Tibial artery (tissue), 4 donors: ENCODE measurements around the gene EEPD1.

Experiments used
- DNase-seq, 2 donors: peaks; one replicate each; pipeline ENCODE4 v3.0.0-alpha.2; 2019
- H3K27ac ChIP-seq, 2 donors: fragments of 200-600 bp; sonication (generic) in 1 of 2; 1 replicate in 1 of 2; 2 replicates in 1 of 2; pipeline ENCODE4 v1.5.1; 2018 to 2019; ENCODE audit warnings: mild to moderate bottlenecking in 1 of 2
- H3K27me3 ChIP-seq, 2 donors: fragments of 200-600 bp; sonication (generic) in 1 of 2; one replicate each; pipeline versions ENCODE4 v1.5.1 to v1.6.0; 2016 to 2019
- H3K36me3 ChIP-seq, 3 donors: fragments of 200-600 bp; sonication (generic) in 2 of 3; one replicate each; pipeline ENCODE4 v1.5.1; 2016 to 2019; ENCODE audit warnings: mild to moderate bottlenecking in 2 of 3
- H3K4me1 ChIP-seq, 4 donors: fragments of 200-600 bp; sonication (generic) in 2 of 4; 1 replicate in 3 of 4; 2 replicates in 1 of 4; pipeline ENCODE4 v1.5.1; 2016 to 2019
- H3K4me3 ChIP-seq, 2 donors: fragments of 200-600 bp; sonication (generic) in 1 of 2; 1 replicate in 1 of 2; 2 replicates in 1 of 2; pipeline ENCODE4 v1.5.1; 2018 to 2019; ENCODE audit warnings: mild to moderate bottlenecking in 2 of 2
- H3K9me3 ChIP-seq, 3 donors: fragments of 200-600 bp; sonication (generic) in 1 of 3; one replicate each; pipeline ENCODE4 v1.5.1; 2016 to 2019
- CTCF ChIP-seq, 2 experiments: fragments of 200-600 bp in 1 of 2; fragments of 450-650 bp in 1 of 2; IDR thresholded peaks; one replicate each; pipeline ENCODE4 v1.5.1; 2017 to 2019; ENCODE audit warnings: antibody characterized with exemption in 2 of 2, mild to moderate bottlenecking in 1 of 2, moderate library complexity in 1 of 2
- intact Hi-C: fragments of 100-400 bp; cut with DNase I; formaldehyde crosslinking; loops from one replicate; pipeline ENCODE4 v1.15.0; 2023; ENCODE audit warnings: low total_unique reads

The EEPD1 gene

GRCh38 chr7:36343548-36343947, 190.5 kb downstream of the EEPD1 start:
- TF ChIP-seq CTCF (IDR thresholded peaks at IDR 0.05), result no peak

GRCh38 chr7:36344622-36345021, 191.6 kb downstream of the EEPD1 start:
- Histone ChIP-seq H3K27me3 (no peaks in the 10 kb centered on the region), H3K4me3 (no peak overlapping the region)
- intact Hi-C loops, result no loop called here

More at GRCh38 chr7:36343548-36343947, 190.5 kb downstream of the EEPD1 start:
- DNase-seq, result no peak
- H3K27me3 ChIP-seq, result no peaks in the 10 kb centered on the region
- H3K9me3 ChIP-seq, result no peaks in the 10 kb centered on the region
- intact Hi-C loops, result no loop called here
- no peak overlapping the region for H3K27ac ChIP-seq
- H3K36me3 ChIP-seq, result no peaks in the 10 kb centered on the region
- H3K4me1 ChIP-seq, result peaks cover 0 to 8% (median 0%) of the 10 kb centered on the region in 4 donors
- no peak overlapping the region for H3K4me3 ChIP-seq

DNA sequence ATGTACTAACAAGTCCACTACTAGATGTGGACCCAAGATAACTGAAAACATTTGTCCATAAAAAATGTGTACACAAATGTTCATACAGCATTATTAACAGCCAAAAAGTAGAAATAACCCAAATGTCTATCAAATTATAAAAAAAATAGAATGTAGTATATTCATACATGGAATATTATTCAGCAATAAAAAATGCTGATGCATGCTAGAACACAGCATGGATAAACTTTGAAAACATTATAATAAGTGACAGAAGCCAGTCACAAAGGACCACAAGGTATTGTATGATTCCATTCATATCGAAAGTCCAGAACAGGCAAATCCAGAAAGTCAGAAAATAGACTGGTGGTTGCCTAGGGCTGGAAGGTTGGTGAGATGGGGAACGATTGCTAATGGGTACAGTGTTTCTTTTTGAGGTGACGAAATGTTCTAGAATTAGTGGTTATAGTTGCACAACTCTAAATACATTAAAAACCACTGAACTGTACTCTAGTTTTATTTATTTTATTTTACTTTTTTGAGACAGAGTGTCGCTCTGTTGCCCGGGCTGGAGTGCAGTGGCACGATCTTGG, 193.3 kb downstream of the EEPD1 start:
- intact Hi-C loops, result no loop called here
- H3K4me1 ChIP-seq, result peaks cover 0 to 16% (median 2%) of the 10 kb centered on the region in 4 donors
- DNase-seq, result no peak
- no peak overlapping the region for H3K4me3 ChIP-seq
- H3K27me3 ChIP-seq, result no peaks in the 10 kb centered on the region
- H3K27ac ChIP-seq, result no peak overlapping the region
- no peak for TF ChIP-seq CTCF (IDR thresholded peaks at IDR 0.05)
- no peaks in the 10 kb centered on the region for H3K36me3 ChIP-seq
- H3K9me3 ChIP-seq, result no peaks in the 10 kb centered on the region

More at GRCh38 chr7:36344622-36345021, 191.6 kb downstream of the EEPD1 start:
- TF ChIP-seq CTCF (IDR thresholded peaks at IDR 0.05), result no peak
- Histone ChIP-seq H3K36me3 (no peaks in the 10 kb centered on the region), H3K27ac (no peak overlapping the region), H3K9me3 (no peaks in the 10 kb centered on the region), H3K4me1 (peaks cover 0 to 16% (median 2%) of the 10 kb centered on the region in 4 donors)
- DNase-seq, result no peak

DNA sequence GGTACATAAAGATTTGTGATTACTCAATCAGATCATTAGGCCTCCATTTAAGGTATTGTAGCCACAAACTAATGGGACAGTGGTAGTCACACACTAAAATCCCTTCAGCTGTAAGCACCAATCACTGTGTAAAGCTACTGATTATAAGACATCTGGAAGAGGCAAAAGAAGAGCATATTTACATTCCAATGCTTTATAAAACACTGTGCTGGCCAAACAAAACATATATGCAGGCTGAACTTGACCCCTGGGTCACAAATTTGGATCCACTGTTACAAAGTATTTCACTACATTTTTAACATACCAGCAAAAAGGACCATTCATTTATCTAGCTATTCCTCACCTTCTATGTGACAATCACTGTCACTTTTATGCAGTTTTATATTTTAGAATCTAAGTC, 195.2 kb downstream of the EEPD1 start:
- H3K4me3 ChIP-seq, result no peak overlapping the region
- H3K9me3 ChIP-seq, result no peaks in the 10 kb centered on the region
- peaks cover 0 to 16% (median 2%) of the 10 kb centered on the region in 4 donors for H3K4me1 ChIP-seq
- intact Hi-C loops, result no loop called here
- TF ChIP-seq CTCF (IDR thresholded peaks at IDR 0.05), result no peak
- no peak for DNase-seq
- H3K36me3 ChIP-seq, result no peaks in the 10 kb centered on the region
- no peaks in the 10 kb centered on the region for H3K27me3 ChIP-seq
- H3K27ac ChIP-seq, result no peak overlapping the region

DNA sequence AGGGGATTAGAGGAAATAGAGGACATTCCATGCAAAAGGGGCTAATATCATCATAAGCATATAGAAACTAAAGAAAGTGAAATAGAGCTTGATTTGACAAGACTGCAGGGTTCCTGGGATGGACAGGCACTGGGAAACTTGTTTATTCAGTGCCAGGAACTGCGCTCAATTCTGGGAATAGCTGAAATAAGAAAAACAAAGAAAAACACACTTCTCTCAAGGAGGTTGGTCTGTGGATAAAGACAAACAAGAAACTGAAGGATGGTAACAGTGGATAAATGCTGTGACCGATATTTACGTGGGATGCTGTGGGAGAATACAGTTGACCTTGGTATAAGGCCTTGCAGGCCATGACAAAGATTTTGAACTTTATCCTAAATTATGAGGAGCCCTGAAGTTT, 195.7 kb downstream of the EEPD1 start:
- Histone ChIP-seq H3K4me1 (peaks cover 0 to 16% (median 2%) of the 10 kb centered on the region in 4 donors), H3K36me3 (no peaks in the 10 kb centered on the region), H3K27ac (no peak overlapping the region), H3K27me3 (no peaks in the 10 kb centered on the region), H3K9me3 (no peaks in the 10 kb centered on the region), H3K4me3 (no peak overlapping the region)
- DNase-seq, result no peak
- no peak for TF ChIP-seq CTCF (IDR thresholded peaks at IDR 0.05)
- intact Hi-C loops, result no loop called here

DNA sequence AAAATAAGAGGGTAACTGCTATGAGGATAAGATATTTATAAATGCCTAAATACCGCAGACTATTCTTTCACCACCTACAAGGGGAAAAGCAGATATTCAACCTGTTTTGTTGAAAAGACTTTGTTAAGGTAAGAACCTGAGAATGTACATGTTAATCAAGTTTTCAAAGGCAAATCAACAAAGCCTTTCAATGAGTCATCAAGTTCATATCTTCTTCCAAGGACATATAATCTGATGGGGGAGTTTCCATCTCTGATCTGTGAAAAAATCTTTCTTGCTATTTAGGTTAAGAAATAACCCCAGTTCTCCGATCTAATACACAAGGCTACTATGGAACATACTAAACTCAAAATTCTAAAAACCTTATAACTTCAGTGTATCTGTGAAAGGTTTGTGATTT, 196.6 kb downstream of the EEPD1 start:
- H3K4me3 ChIP-seq, result no peak overlapping the region
- no peak for TF ChIP-seq CTCF (IDR thresholded peaks at IDR 0.05)
- H3K4me1 ChIP-seq, result peaks cover 0 to 16% (median 2%) of the 10 kb centered on the region in 4 donors
- no peak overlapping the region for H3K27ac ChIP-seq
- no peaks in the 10 kb centered on the region for H3K9me3 ChIP-seq
- H3K36me3 ChIP-seq, result no peaks in the 10 kb centered on the region
- H3K27me3 ChIP-seq, result no peaks in the 10 kb centered on the region
- intact Hi-C loops, result no loop called here
- no peak for DNase-seq
